BE2C (cell line): ENCODE results near the gene ANGPTL8.
A peak's percentile ranks its signal among the peaks of the same experiment; 100 is the strongest.

Source experiments
- DNase-seq: peaks from one replicate; pipeline ENCODE4 v3.0.0-alpha.2; 2020
- H3K27me3 ChIP-seq: fragments of 250-450 bp; sonication (Bioruptor Pico); 2 replicates; pipeline ENCODE4 v1.5.1; 2020; ENCODE audit warnings: mild to moderate bottlenecking
- H3K36me3 ChIP-seq: fragments of 250-450 bp; sonication (Bioruptor Pico); 2 replicates; pipeline ENCODE4 v1.5.1; 2020; ENCODE audit warnings: mild to moderate bottlenecking
- H3K4me1 ChIP-seq: fragments of 250-450 bp; sonication (Bioruptor Pico); 2 replicates; pipeline ENCODE4 v1.5.1; 2020
- H3K4me3 ChIP-seq: 2 replicates; pipeline ENCODE4 v1.5.1; 2011; ENCODE audit warnings: low read depth, low read length
- H3K9me3 ChIP-seq: fragments of 250-450 bp; sonication (Bioruptor Pico); 2 replicates; pipeline ENCODE4 v1.5.1; 2020
- CTCF ChIP-seq: IDR thresholded peaks from 2 replicates; pipeline ENCODE4 v1.5.1; 2012; ENCODE audit warnings: mild to moderate bottlenecking, low read depth, low read length

Gene ANGPTL8

GRCh38 chr19:11237321-11237720 lies 2.1 kb upstream of the ANGPTL8 start:
- H3K36me3 ChIP-seq, result no peaks in the 10 kb centered on the region
- no peak for TF ChIP-seq CTCF
- no peaks in the 10 kb centered on the region for H3K4me1 ChIP-seq
- no peaks in the 10 kb centered on the region for H3K9me3 ChIP-seq
- DNase-seq, result no peak
- H3K4me3 ChIP-seq, result no peak overlapping the region
- H3K27me3 ChIP-seq, result no peaks in the 10 kb centered on the region

GRCh38 chr19:11238041-11238440 lies 1.4 kb upstream of the ANGPTL8 start:
- peaks cover 1% of the 10 kb centered on the region; the same call in 1 of the 2 replicates for H3K4me1 ChIP-seq
- no peak for DNase-seq
- H3K9me3 ChIP-seq, result no peaks in the 10 kb centered on the region
- H3K4me3 ChIP-seq, result no peak overlapping the region
- H3K27me3 ChIP-seq, result no peaks in the 10 kb centered on the region
- no peaks in the 10 kb centered on the region for H3K36me3 ChIP-seq
- no peak for TF ChIP-seq CTCF

- no peaks in the 10 kb centered on the region for H3K36me3 ChIP-seq
- TF ChIP-seq CTCF, result no peak
Measured at GRCh38 chr19:11238781-11239376, 540 bp upstream of the ANGPTL8 start.

GRCh38 chr19:11240008-11240444 lies 607 bp downstream of the ANGPTL8 start:
- DNase-seq, result no peak
- no peak for TF ChIP-seq CTCF

More at GRCh38 chr19:11238781-11239376, 540 bp upstream of the ANGPTL8 start:
- H3K9me3 ChIP-seq, result no peaks in the 10 kb centered on the region
- no peak overlapping the region for H3K4me3 ChIP-seq
- H3K4me1 ChIP-seq, result peaks cover 2% of the 10 kb centered on the region; the same call in 1 of the 2 replicates
- no peaks in the 10 kb centered on the region for H3K27me3 ChIP-seq
- DNase-seq, result no peak

GRCh38 chr19:11242025-11242424 lies 2.6 kb downstream of the ANGPTL8 start:
- no peak for TF ChIP-seq CTCF
- Histone ChIP-seq H3K4me3 (no peak overlapping the region), H3K9me3 (no peaks in the 10 kb centered on the region), H3K36me3 (no peaks in the 10 kb centered on the region), H3K27me3 (no peaks in the 10 kb centered on the region), H3K4me1 (peaks cover 2% of the 10 kb centered on the region; the same call in 1 of the 2 replicates)
- no peak for DNase-seq

More at GRCh38 chr19:11240008-11240444, 607 bp downstream of the ANGPTL8 start:
- Histone ChIP-seq H3K9me3 (no peaks in the 10 kb centered on the region), H3K27me3 (no peaks in the 10 kb centered on the region), H3K4me3 (no peak overlapping the region), H3K36me3 (no peaks in the 10 kb centered on the region), H3K4me1 (peaks cover 2% of the 10 kb centered on the region; the same call in 1 of the 2 replicates)

GRCh38 chr19:11242864-11243797 lies 3.7 kb downstream of the ANGPTL8 start:
- Histone ChIP-seq H3K9me3 (no peaks in the 10 kb centered on the region), H3K27me3 (no peaks in the 10 kb centered on the region), H3K4me3 (peak overlapping the region; percentile 47), H3K4me1 (peaks cover 2% of the 10 kb centered on the region; the same call in 1 of the 2 replicates), H3K36me3 (no peaks in the 10 kb centered on the region)
- TF ChIP-seq CTCF, result peak; percentile 66
- DNase-seq, result peak; percentile 97
